ENCODE data around the gene HEG1.

The HEG1 gene

DNA sequence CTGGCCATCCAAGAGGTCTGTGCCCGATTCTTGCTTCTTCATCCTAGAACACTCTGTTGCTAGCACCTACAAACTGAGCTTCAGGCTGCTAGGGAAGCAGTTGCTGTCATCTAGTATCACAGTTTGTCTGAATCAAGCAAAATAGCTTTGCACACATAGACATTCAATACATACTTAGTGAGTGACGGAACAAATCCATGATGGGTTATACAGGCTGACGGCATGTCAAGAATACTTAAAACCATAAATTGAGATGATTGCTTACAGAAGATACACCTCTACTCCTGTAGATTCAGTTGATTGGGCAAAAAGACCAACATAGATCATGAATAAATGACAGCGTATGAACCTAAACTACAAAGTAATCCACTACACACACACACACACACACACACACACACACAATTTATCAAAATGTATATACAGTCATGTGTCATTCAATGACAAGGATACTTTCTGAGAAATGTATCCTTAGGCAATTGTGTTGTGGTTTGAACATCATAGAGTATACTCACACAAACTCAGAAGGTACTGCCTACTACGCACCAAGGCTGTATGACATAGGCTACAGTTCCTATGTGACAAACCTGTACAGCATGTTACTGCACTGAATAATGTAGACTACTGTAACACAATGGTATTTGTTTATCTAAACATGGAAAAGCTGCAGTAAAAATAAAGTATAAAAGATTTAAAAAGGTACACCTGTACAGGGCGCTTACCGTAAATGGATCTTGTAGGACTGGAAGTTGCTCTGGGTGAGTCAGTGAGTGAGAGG is 14.4 kb upstream of the HEG1 start:
- no peak for DNase-seq

DNA sequence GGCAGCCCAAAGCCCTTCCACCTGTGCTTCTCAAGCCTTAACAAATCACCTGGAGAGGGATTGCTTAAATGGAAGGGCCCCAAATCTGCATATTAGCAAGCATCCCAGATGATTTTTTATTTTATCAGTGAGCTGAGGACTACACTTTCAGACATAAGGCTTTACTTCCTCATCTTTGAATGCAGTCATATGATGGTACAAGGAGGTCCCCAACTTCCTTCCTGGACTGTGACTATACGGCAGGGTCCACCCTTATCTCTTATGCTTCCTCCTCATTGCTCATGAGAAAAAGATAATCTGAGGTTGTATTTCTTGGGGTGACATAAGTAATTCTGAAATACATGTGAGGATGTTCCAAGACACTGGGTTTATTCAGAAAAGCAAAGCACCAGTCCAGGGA is 13.7 kb upstream of the HEG1 start:
- DNase-seq, result no peak

DNA sequence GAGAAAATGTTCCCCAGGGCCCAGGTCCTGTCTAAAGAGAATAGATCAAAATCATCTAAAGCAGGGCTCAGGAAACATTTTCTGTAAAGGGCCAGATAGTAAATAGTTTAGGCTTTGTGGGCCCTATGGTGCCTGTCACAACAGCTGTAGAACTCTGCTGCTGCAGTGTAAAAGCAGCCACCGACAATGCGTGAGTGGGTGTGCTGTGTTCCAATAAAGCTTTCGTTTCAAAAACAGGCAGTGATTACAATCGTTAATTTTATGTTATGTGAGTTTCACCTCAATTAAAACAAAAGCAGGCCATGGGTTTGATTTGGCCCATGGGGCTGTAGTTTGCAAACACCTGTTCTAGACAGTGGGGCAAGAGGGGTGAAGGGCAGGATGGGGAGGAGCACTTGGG is 12.5 kb upstream of the HEG1 start:
- DNase-seq, result no peak

DNA sequence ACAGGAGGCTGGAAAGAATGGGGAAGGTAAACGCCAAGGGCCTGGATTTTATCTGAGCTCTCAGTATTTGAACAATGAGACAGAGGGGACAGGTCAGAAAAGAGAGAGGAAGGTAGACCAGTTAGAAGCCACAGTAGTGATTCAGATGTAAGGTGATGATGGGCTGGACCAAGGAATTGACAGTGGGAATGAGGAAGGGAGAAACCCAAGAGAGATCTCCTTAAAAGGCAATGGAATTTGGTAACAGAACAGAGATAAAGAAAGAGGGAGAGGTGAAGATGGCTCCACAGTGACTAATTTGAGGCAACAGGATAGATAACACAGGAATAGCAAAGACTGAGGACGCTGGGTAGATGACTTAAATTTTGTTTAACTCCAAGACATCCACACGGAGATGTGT is 11.4 kb upstream of the HEG1 start:
- no peak for DNase-seq

DNA sequence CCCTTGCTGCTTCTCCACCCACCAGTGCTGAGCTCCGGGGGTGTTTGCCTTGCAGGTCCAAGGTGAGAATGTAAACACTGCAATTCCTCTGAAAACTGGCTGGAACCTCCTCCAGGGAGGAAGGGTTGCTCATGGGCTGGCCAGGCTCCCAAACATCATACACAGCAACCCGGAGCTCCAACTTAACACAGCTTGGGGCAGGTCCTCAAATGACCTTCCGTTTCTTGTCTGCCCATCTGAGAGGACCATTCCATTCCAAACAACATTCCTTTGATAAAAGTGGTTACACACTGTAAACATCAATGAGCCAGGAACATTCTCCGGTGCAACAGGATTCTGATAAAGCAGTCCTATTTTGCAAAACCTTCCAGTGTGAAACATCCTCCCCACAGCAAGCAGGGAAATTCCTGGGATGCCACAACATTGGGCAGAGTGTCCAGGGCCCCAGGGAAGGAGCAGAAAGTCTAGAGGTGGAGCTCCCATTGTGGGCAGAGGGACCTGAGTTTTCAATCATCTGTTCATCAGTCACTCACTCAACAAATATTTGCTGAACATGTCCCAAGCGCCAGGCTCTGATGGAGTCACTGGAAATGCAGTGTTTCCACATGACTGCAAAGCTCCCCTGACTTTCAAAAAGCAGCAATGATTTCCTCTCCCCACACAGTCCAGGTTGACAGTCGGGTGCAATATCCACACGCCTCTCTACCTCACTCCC is 7.3 kb upstream of the HEG1 start:
- DNase-seq, result no peak

DNA sequence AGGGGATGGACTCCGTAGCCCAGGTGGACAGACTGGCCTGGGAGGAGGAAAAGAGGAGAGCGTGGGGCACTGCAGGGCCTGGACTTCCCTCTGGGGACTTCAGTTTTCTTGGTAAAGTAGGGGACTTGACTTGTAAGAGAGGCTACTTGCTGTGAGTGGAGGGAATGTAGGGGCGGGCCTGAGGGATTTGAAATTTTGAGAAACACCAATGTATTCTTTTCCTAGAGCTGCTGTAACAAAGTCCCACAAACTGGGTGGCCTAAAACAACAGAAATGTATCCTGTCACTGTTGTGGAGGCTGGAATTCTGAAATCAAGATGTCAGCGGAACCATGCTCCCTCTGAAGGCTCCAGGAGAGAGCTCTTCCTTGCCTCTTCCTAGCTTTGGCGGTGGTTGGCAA is 5.8 kb upstream of the HEG1 start:
- no peak for DNase-seq

DNA sequence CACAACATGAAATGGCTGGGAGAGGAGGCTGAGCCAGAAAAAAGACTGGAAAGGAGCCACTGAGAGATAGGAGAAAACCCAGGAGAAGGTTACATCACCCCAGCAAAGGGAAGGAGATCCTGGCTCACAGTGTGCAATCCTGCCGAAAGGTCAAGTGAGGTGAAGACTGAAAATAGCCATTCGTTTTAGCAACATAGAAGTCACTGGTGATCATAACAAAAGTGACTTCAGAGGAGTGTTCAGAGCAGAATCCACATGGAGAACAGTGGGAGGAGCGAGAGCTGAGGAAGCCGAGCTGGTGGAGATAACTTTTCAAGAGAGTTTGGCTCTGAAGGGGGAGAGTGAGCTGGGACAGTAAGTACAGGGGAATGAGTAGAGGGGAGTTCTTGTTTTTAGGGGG is 5.4 kb upstream of the HEG1 start:
- no peak for DNase-seq

DNA sequence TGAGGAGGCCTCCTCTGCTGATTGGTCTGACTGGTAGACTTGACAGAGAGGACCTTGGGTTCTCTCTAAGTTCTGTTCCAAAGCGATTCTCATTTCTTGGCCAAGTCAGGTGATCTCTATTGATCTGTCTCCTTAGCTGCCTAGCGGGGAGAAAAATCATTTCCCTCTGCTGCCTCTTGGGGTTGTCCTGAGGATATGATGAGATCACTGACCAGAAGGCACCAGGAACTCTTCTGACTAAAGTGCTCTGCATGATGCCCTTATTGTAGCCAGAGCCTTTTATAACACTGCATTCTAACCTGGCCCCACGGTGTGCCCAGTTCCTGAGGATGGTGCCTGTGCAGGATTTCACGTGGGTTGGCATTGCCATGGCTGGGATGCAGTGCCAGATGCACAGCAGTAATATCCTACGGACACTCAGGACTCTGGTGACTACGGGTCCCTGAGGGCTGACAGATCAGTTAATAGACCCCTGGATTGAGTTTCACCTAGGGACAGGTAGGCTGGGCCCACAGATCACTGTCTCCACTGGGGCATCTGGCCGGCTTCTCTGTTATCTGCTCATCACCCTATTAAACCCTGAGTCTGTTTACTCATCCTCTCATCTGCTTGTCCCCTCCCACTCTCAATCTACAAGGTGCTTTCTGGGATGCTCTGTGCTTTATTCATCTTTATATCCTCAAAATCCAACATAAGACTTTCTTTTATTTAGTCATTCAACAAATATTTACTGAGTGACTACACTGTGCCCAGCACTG is 3.9 kb upstream of the HEG1 start:
- peak; percentile 76 for DNase-seq

DNA sequence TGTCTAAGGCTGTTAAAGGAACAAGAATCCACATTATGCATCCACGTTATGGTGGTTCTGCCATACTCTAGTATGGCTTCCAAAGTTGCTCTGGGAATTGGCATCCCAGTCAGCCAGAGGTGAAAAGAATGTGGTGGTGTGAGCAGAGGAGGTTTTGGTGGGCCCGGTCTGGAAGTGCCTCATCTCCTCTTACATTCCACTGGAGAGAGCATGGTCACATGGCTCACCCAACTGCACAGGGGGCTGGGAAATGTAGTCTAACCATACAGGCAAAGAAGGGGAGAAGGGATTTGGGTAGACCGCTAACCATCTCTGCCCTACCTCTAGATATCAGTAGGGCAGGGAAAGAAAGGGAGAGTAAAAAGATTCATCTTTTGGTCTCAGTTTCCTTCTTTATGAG is 3.2 kb upstream of the HEG1 start:
- DNase-seq, result no peak

DNA sequence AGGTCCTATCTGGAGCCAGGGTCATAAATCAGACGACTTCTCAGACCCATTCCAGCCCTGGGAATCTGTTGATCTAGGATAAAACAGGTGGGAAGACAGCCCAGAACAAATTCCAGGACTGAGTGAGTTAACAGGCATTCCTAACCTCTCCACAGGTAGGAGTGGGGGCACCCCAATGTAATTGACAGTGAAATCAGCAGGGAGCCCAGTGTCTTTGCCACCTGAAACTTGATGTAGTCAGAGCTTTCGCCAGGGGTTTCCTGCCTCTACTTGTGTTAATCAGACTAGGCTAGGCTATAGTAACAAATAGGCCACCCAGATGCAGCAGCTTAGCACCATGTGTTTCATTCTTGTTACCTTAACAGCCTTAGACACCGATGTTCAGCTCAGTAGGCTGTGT is 2.7 kb upstream of the HEG1 start:
- no peak for DNase-seq

DNA sequence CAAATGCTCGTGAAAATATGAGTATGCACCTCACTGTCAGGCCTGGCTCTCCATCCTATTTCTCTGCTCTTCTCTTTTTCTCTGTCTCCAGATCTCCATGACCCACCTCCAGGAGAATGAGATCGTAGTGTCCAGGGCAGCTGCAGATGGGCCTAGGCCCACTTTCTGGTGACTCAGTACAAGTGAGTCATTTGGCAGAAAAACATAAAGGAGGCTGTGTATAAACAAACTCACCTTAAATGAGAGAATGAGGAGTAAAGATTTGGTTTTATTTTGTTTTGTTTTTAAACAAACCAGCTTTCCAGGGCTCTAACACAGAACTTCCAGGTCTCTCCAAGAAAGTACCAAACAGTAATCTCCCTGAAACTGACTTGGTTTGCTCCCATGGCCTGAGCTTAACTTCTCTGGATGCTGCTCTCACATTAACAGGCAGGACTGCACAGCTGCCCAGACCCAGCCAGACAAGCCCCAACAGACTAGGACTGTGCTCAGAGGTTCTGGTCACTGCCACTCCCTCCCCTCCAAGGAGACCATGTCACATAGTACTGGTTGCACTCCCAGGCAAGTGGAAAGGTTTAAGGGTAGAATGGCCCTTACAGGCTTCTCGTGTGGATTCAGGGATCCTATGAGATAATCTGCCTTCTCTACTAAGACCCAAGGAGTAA is 1.5 kb upstream of the HEG1 start:
- DNase-seq, result no peak

DNA sequence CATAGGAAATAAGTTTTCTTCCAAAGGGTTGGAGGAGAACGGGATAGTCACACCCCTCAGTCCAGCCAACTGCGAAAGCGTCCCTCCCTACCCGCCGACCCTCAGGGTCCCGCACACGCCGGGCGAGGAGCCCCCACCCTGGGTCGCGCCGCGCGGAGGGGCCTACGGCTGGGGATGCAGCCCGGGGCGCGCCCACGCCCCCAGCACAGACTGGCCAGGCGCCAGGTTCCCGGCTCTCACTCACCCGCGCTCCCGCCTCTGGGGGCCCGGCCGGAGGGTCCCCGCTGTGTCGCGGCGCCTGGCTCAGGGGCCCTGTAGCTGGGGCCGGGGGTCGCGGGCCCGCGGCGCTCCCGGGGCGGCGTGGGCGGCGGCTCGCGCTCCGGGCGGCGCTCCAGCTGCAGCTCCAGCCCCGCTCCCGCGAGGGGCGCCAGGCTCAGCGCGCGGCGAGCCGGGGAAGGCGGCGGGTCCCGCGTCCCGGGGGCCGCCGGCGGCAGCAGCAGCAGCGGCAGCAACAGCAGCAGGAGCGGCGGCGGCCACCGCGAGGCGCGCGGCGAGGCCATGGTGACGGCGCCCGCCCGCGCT is 375 bp downstream of the HEG1 start:
- DNase-seq, result no peak

DNA sequence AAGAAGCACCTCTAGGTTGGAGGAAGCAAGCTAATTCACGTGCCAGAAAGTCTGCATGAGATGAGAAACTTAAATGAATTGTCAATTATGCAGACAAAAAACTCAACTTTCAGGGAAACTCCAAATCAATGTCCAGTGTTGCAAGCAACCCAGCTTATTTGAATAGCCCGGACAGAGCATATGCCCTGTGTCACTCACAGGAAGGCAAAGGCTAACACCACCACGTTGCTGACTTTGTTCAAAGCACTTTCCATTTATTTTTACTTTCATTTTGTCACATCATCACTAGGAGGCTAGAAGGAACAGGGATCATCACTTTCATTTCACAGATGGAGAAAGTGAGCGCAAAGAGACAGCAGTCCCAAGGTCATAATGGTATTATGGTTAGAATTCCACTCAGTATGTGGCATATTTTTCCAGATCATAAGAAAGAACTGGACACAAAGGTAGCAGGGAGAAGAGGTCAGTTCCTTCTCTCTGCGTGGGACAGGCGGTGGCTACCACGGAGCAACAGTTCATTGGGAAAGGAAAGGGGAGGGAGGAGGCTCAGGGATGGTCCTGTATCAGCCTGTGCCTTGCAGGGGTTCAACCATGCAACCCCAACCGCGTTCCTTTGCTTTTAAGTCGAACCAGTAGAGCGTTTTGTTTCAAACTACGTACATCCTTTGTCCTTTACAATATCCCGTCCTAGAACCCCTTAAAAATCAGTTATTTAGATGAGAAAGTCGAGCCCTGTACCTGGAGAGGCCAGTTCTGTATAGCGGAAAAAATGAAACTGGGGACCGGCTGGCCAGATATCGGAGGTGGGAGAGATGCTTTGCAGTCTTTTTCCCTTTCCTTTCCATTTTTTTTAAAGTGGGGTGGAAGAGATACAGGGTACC is 1.1 kb downstream of the HEG1 start:
- no peak for DNase-seq

DNA sequence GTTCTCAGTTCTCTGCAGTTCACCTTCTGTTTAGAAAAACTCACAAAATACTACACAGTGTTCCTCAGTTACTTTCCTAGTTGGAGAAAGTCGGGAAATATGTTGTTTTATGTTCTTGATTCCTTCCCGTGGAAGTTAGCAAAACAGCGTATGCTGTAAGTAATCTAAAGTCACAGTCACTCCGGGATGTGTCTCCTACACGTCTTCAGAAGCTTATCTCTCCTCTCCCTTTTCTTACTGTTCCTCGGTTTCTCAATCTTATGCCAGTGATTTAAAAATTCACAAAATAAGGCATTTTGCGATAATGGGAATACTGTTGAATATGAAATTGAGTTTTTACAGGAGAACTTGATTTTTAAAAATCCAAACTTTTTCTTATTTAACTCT is 1.7 kb downstream of the HEG1 start:
- DNase-seq, result no peak

DNA sequence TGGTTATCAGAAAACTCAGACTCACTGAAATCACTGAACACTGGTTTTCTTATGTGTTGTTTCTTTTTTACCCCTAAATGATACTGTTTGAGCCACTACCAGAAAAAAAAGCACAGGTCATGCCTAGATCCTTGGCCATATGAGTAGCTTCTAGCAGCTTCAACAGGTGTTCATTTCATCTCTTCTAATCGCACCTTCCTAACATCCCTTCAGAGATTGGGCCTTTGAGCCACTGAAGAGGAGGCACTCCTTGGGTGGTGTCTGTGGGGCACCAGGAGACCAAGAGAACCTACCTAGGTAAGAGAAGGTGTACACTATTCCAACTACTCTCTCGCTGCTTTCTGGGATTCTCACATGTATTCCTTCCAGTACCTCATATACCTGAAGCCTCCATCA is 2.5 kb downstream of the HEG1 start:
- DNase-seq, result no peak

DNA sequence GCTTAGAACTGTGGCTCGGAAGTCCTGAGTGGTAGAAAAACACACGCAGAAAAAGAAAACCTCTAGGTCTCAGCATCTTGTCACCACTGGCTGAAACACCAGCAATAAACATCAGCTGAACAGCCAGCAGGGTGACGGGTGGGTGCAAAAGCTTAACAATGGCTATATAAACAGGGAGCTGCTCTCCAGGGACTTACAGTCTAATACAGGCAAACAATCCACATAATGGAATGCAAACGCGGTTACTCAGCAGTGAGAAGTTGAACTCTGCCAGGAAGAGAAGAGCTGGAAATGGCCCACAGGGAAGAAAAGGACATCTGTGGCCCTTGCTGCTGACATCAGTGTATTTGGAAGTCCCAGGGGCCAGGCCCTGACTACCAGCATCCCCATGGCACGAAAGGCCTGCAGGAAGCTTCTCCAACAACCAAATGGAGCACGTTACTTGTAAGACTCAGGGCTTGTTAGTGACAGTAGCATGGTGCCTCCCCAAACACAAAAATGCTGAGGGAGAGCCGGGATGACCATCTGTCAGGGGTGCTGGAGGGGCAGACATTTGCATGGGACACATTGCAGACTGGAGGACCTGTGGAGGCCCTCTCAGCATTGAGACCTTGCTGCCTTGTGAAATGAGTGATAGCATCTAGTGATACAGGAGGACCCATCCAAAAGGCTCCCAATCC is 3.0 kb downstream of the HEG1 start:
- DNase-seq, result no peak

DNA sequence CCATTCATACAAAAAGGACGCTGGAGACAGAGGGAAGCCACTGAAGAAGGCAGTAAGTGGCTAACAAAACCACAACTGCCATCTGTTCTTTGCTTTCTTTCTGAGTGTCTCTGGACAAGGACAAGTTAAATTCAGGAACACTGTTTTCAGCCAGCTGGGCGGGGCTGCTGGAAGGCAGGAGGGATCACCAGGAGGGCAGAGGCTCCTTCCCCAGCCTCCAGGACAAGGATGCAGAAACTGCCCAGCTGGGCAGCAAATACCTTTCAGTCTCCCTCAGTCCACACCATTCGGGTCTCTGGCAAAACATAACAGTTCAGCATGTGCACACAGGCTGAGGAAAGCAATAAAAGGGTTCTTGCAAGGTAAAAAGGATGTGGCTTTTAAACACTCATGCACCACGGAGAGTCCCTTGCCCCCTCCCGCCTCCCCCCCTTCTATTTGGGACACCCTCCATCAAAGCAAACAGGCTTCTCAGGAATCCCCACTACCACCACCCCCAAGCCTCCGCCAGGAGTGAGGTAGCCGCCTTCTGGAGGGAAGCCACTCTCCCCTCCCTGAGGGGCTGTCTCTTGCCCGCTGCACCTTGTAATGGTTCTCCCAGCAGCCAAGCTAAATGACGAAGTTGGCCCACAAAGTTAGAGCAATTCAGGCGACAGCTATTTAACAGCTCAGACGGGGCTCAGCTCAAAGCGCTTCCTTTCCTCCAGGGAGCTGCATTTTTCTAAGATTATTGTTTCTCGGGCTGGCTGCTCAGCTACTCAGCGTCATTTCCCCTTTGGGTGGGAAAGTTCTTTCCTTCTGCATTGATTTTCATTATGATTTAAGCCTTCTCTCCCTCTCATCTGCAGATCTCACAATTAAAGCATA is 3.8 kb downstream of the HEG1 start:
- peak; percentile 61 for DNase-seq

DNA sequence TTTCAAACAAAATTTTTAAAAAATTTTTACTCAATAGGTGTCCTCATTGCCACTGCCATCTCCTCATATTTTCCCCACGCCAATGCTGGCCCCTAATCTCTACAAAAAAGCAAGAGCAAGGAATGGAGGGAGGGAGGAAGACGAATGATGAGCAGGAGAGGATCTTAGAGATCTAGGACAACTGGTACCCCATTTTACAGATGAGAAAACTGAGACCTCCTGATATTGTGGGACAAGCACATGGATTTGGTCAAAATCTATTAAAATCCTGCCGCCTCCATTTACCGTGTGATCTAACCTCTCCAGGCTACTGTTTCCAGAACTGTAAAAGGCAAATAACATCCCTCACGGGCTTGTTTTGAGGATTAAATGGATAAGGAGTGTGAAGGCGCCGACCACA is 4.6 kb downstream of the HEG1 start:
- DNase-seq, result no peak

DNA sequence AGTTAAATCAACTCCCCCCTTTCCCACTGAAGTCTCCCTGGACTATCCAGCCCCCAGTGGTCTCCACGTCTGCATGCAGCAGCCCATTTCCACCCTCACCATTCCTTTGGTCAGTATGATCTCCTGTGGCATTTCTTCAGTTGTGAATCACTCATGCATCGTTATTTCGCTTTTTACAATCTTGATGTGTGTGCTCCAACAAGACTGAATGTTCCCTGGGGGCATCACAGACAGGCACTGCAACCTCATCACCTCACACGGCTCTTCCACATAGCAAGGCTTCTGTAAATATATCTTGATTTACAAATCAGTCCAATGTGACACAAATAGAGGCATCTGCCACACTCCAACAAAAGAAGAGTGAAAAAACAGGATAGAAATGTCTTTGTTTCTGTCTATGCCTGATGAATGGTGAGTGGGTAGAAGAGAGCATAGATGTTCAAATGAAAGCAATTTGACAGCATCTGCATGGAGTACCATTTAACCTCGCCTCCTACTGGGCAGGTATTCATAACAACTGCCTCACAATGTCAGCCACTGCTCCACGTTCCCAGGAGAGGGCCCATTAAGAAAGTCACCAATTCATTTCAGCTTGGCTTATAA is 5.2 kb downstream of the HEG1 start:
- DNase-seq, result peak; percentile 85

DNA sequence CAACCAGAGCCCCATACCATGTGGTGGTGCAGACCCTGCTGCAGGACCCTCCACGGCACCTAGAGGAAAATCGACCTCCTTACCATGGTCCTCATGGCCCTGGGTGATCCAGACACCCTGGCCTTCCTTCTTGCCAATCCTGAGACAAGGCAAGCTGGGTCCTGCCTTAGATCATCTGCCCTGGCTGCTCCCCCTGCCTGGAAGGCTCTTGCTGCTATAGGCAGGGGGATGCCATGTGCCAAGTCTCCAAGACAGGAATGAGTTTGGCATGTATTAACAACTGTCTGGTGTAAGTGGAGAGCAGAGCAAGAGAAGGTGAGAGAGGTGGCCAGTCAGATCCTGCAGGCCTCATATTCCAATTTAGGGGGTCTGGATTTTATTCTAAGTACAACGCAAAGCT is 7.5 kb downstream of the HEG1 start:
- no peak for DNase-seq

All from NCI-H187 treated with DMSO at 0.1 percent for 48 hours (cell line).